ENCODE results near the gene LIMCH1.

LIMCH1 gene

GRCh38 chr4:41609851-41610250 lies 71.9 kb downstream of the LIMCH1 start:
- DNase-seq (ENCODE audit: low read depth in 1 of 2, low spot score in 1 of 2): no peak

GRCh38 chr4:41610474-41610873 lies 72.5 kb downstream of the LIMCH1 start:
- DNase-seq (ENCODE audit: low read depth in 1 of 2, low spot score in 1 of 2): no peak

- DNase-seq (ENCODE audit: low read depth in 1 of 2, low spot score in 1 of 2): no peak
These were observed 73.3 kb downstream of the LIMCH1 start for GRCh38 chr4:41611124-41611838.

- DNase-seq (ENCODE audit: low read depth in 1 of 2, low spot score in 1 of 2): no peak
These were observed 74.2 kb downstream of the LIMCH1 start for GRCh38 chr4:41611881-41612871.

GRCh38 chr4:41613386-41613785 lies 75.4 kb downstream of the LIMCH1 start:
- DNase-seq (ENCODE audit: low read depth in 1 of 2, low spot score in 1 of 2): no peak

GRCh38 chr4:41613821-41614220 lies 75.9 kb downstream of the LIMCH1 start:
- DNase-seq (ENCODE audit: low read depth in 1 of 2, low spot score in 1 of 2): no peak

GRCh38 chr4:41614519-41614918 lies 76.6 kb downstream of the LIMCH1 start:
- DNase-seq (ENCODE audit: low read depth in 1 of 2, low spot score in 1 of 2): no peak

GRCh38 chr4:41619161-41619560 lies 81.2 kb downstream of the LIMCH1 start:
- no peak for DNase-seq (ENCODE audit: low read depth in 1 of 2, low spot score in 1 of 2)

GRCh38 chr4:41620594-41621256 lies 82.8 kb downstream of the LIMCH1 start:
- DNase-seq (ENCODE audit: low read depth in 1 of 2, low spot score in 1 of 2): no peak

GRCh38 chr4:41622787-41623186 lies 84.8 kb downstream of the LIMCH1 start:
- DNase-seq (ENCODE audit: low read depth in 1 of 2, low spot score in 1 of 2): no peak

- DNase-seq (ENCODE audit: low read depth in 1 of 2, low spot score in 1 of 2): no peak
These were observed 86.8 kb downstream of the LIMCH1 start for GRCh38 chr4:41624765-41625164.

GRCh38 chr4:41625531-41625930 lies 87.6 kb downstream of the LIMCH1 start:
- DNase-seq (ENCODE audit: low read depth in 1 of 2, low spot score in 1 of 2): no peak

GRCh38 chr4:41628936-41629335 lies 91.0 kb downstream of the LIMCH1 start:
- DNase-seq (ENCODE audit: low read depth in 1 of 2, low spot score in 1 of 2): no peak

- no peak for DNase-seq (ENCODE audit: low read depth in 1 of 2, low spot score in 1 of 2)
These were observed 93.6 kb downstream of the LIMCH1 start for GRCh38 chr4:41631523-41631922.

GRCh38 chr4:41632481-41633073 lies 94.6 kb downstream of the LIMCH1 start:
- DNase-seq (ENCODE audit: low read depth in 1 of 2, low spot score in 1 of 2): no peak

- no peak for DNase-seq (ENCODE audit: low read depth in 1 of 2, low spot score in 1 of 2)
These were observed 95.4 kb downstream of the LIMCH1 start for GRCh38 chr4:41633321-41633720.

- no peak for DNase-seq (ENCODE audit: low read depth in 1 of 2, low spot score in 1 of 2)
These were observed 97.5 kb downstream of the LIMCH1 start for GRCh38 chr4:41635441-41635840.

GRCh38 chr4:41638203-41638602 lies 100.2 kb downstream of the LIMCH1 start:
- DNase-seq (ENCODE audit: low read depth in 1 of 2, low spot score in 1 of 2): no peak

- DNase-seq (ENCODE audit: low read depth in 1 of 2, low spot score in 1 of 2): no peak
These were observed 100.9 kb downstream of the LIMCH1 start for GRCh38 chr4:41638866-41639265.

- DNase-seq (ENCODE audit: low read depth in 1 of 2, low spot score in 1 of 2): no peak
These were observed 101.3 kb downstream of the LIMCH1 start for GRCh38 chr4:41639291-41639690.

GRCh38 chr4:41640906-41641305 lies 102.9 kb downstream of the LIMCH1 start:
- DNase-seq (ENCODE audit: low read depth in 1 of 2, low spot score in 1 of 2): no peak

Measured in stimulated activated CD4-positive, alpha-beta T cell treated with anti-CD3 and anti-CD28 coated beads, Interleukin-15, amount 100 ng/mL, for 1 hour (primary cell).